A673 (cell line): ENCODE measurements around the gene HAGH. TPM values are rescaled to one million over a fixed set of nuclear protein-coding genes. Genes with fewer than 3 reads are reported as not detected.
A peak's percentile ranks its signal among the peaks of the same experiment; 100 is the strongest.

Source experiments
- BruUV-seq: library from RNA; stranded (reverse); fragments of 400-500 nt; replicated peaks from 2 replicates; lab custom pipeline; 2021; lab: Mats Ljungman, UMichigan
- CTCF ChIA-PET: fragments of 300-600 bp; sonication (Branson Sonifier 250); formaldehyde crosslinking; loops from one replicate; lab custom pipeline; 2022; ENCODE audit warnings: antibody characterized with exemption; lab: Charles Lee
- POLR2A ChIA-PET: fragments of 300-600 bp; sonication (Branson Sonifier 250); formaldehyde crosslinking; loops from one replicate; lab custom pipeline; 2022; ENCODE audit warnings: antibody characterized with exemption; ENCODE audit not compliant: low non-redundant PET; lab: Charles Lee
- DNase-seq: peaks from one replicate; pipeline ENCODE4 v3.0.0-alpha.2; 2015; ENCODE audit warnings: low spot score
- H3K27ac ChIP-seq: fragments of 200-600 bp; sonication (generic); 2 replicates; pipeline ENCODE4 v1.5.1; 2016; ENCODE audit warnings: mixed run types, low read depth, mild to moderate bottlenecking, mixed read lengths, antibody characterized with exemption, low read length; ENCODE audit not compliant: poor library complexity, severe bottlenecking
- H3K27me3 ChIP-seq: fragments of 200-600 bp; sonication (generic); replicated peaks from 2 replicates; pipeline ENCODE4 v1.6.1; 2017; ENCODE audit warnings: mixed run types, low read depth, mild to moderate bottlenecking, mixed read lengths, antibody characterized with exemption, low read length; ENCODE audit not compliant: insufficient read depth, poor library complexity
- H3K36me3 ChIP-seq: fragments of 200-600 bp; sonication (generic); 2 replicates; pipeline ENCODE4 v1.6.1; 2016; ENCODE audit warnings: mixed run types, mild to moderate bottlenecking, mixed read lengths, antibody characterized with exemption, low read length; ENCODE audit not compliant: insufficient read depth, poor library complexity, severe bottlenecking
- H3K4me1 ChIP-seq: fragments of 200-600 bp; sonication (generic); 2 replicates; pipeline ENCODE4 v1.6.1; 2017; ENCODE audit warnings: mixed run types, mild to moderate bottlenecking, mixed read lengths, antibody characterized with exemption, low read length; ENCODE audit not compliant: insufficient read depth, poor library complexity, severe bottlenecking
- H3K4me3 ChIP-seq: fragments of 200-600 bp; sonication (generic); 2 replicates; pipeline ENCODE4 v1.5.1; 2016; ENCODE audit warnings: low read depth, mixed run types, mild to moderate bottlenecking, mixed read lengths, low read length; ENCODE audit not compliant: poor library complexity, severe bottlenecking
- H3K9me3 ChIP-seq: fragments of 200-600 bp; sonication (generic); 2 replicates; pipeline ENCODE4 v1.6.1; 2016; ENCODE audit warnings: mixed run types, low read depth, mild to moderate bottlenecking, mixed read lengths, antibody characterized with exemption, low read length; ENCODE audit not compliant: poor library complexity, severe bottlenecking
- EZH2 ChIP-seq: fragments of 200-600 bp; sonication (generic); IDR thresholded peaks from 2 replicates; pipeline ENCODE4 v1.6.1; 2017; ENCODE audit warnings: borderline replicate concordance, low read depth, mild to moderate bottlenecking, mixed read lengths, antibody characterized with exemption, low read length; ENCODE audit not compliant: poor library complexity, severe bottlenecking
- intact Hi-C: fragments of 100-400 bp; cut with micrococcal nuclease; formaldehyde crosslinking; loops from one replicate; pipeline ENCODE4 v1.10.0; 2022; ENCODE audit not compliant: unreplicated experiment
- total RNA-seq: library from RNA; stranded (reverse); gene quantifications from 2 replicates; pipeline ENCODE4 v1.2.3, GENCODE V29; 2021
- TF ChIP-seq, protein P1 (sequence below): fragments of 300-800, 200-600 bp; sonication (generic); conservative IDR thresholded peaks from 2 replicates; pipeline ENCODE4 v1.5.1; 2017; ENCODE audit warnings: low read depth, mild to moderate bottlenecking, antibody characterized with exemption, low read length, moderate library complexity, mixed read lengths

HAGH gene
- total RNA-seq, 1 experiment from 2014 or later = 14.4 TPM

DNA sequence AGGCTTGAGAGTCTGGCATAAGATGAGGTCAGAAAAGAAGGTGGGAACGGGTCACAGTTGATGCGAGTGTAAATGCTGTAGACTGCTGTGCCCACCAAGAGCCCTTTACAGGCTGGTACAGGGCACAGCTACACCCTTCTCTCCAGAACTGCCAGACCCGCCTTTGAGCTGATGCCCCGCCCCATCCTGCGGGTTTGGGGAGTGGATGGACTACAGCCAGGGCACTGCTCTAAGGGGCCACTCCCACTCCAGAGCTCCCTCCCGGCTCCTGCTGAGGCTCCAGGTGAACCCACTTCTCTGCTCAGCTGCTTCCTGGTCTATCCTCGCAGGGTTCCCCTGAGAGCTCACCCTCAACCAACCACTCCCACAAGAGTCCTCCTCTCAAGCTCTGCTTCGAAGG is 33.0 kb upstream of the HAGH start:
- H3K27me3 ChIP-seq = peaks cover 42% of the 10 kb centered on the region
- DNase-seq = no peak
- intact Hi-C loops = no loop called here
- no peaks in the 10 kb centered on the region for H3K4me1 ChIP-seq
- H3K9me3 ChIP-seq = no peaks in the 10 kb centered on the region
- ChIA-PET CTCF (no interaction called here), POLR2A (no interaction called here)
- H3K36me3 ChIP-seq = no peaks in the 10 kb centered on the region
- TF ChIP-seq, protein P1, sequence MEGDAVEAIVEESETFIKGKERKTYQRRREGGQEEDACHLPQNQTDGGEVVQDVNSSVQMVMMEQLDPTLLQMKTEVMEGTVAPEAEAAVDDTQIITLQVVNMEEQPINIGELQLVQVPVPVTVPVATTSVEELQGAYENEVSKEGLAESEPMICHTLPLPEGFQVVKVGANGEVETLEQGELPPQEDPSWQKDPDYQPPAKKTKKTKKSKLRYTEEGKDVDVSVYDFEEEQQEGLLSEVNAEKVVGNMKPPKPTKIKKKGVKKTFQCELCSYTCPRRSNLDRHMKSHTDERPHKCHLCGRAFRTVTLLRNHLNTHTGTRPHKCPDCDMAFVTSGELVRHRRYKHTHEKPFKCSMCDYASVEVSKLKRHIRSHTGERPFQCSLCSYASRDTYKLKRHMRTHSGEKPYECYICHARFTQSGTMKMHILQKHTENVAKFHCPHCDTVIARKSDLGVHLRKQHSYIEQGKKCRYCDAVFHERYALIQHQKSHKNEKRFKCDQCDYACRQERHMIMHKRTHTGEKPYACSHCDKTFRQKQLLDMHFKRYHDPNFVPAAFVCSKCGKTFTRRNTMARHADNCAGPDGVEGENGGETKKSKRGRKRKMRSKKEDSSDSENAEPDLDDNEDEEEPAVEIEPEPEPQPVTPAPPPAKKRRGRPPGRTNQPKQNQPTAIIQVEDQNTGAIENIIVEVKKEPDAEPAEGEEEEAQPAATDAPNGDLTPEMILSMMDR = no peak
- TF ChIP-seq EZH2 = no peak
- H3K4me3 ChIP-seq = no peak overlapping the region
- BruUV-seq = no TSS peak
- no peak overlapping the region for H3K27ac ChIP-seq

DNA sequence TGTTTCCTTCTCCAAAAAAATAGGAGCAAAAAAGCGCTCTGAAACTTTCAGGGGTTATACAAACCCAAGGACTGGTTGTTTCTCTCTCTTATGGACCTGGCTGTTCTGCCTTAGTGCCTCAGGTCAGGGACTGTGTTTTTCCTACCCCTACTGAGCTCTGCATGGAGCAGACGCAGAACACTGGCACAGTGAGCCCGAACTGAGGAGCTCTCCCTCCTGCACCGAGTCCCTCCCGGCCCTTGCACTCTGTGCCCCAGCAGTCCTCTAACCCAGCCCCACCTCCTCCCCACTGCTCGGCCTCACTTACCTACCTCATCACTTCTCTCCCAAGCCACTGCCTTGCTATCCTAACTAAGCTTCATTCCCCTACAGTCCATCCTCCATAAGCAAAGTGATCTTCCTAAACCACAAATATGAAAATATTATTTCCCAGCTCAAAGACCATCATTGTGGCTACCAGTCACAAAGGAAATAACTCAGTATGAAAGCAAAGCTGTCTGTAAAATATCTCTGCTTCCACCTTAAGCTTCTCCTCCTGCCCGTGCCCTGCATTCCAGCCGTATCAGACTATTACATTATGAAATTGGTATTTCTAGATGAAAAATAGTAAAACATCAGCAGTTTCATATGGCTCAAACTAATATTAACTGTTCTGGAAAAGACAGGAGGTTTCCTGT is 31.7 kb upstream of the HAGH start:
- no peak for DNase-seq
- ChIA-PET POLR2A (no interaction called here), CTCF (no interaction called here)
- Histone ChIP-seq H3K9me3 (no peaks in the 10 kb centered on the region), H3K4me1 (no peaks in the 10 kb centered on the region), H3K27ac (no peak overlapping the region), H3K4me3 (no peak overlapping the region), H3K36me3 (no peaks in the 10 kb centered on the region), H3K27me3 (peaks cover 42% of the 10 kb centered on the region)
- intact Hi-C loops = no loop called here
- no TSS peak for BruUV-seq
- TF ChIP-seq EZH2 = no peak
- TF ChIP-seq, protein P1 = no peak

DNA sequence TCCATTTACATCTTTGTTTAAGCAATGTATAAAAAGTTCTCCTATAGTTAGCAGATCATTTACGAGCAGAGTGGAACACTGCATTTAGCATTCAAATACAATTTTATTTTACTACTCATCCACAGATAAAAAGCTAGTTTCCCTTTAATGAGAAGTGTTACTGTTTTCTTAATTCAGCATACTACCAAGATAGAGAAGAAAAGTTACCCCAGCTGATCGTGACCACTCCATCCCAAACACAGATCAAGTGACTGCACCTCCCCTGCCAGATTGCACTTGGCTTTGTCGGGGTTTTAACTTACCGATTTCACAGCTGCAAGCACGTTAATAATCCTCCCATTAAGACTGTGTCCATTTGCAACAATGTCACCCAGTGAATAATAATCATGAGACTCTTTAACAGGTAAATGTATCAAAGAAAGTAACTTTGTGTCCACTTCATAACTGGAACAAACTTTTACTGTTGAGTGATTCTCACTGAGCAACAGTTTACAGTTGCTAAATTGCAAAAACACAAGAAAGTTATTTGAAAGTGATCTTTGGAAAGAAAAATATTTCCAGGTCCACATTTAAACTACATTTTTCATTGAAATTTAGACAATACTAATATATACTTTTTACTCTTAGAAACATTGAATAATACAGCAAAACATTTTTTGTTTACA is 30.9 kb upstream of the HAGH start:
- no peaks in the 10 kb centered on the region for H3K4me1 ChIP-seq
- H3K9me3 ChIP-seq = no peaks in the 10 kb centered on the region
- H3K4me3 ChIP-seq = no peak overlapping the region
- intact Hi-C loops = no loop called here
- BruUV-seq = no TSS peak
- H3K27ac ChIP-seq = no peak overlapping the region
- H3K27me3 ChIP-seq = peaks cover 47% of the 10 kb centered on the region
- ChIA-PET POLR2A (no interaction called here), CTCF (no interaction called here)
- TF ChIP-seq EZH2 = peak; percentile 55
- TF ChIP-seq, protein P1 = no peak
- no peaks in the 10 kb centered on the region for H3K36me3 ChIP-seq
- DNase-seq = no peak
